Activated gamma-delta T cell (primary cell): ENCODE measurements around the gene RPS19.
"Not testable (repeated sequence)": the region's sequence is repeated elsewhere in the genome, so short reads cannot be mapped to it uniquely, and the experiment has no call there.

Experiments used
- DNase-seq: peaks from one replicate; lab custom pipeline; 2025; lab: John Stamatoyannopoulos, UW

The RPS19 gene

GRCh38 chr19:41901707-41902360, 41.8 kb downstream of the RPS19 start:
- no peak for DNase-seq

GRCh38 chr19:41902594-41902993, 42.5 kb downstream of the RPS19 start:
- DNase-seq = no peak

- no peak for DNase-seq
Observed at GRCh38 chr19:41903193-41903953, 43.3 kb downstream of the RPS19 start.

- no peak for DNase-seq
Observed at GRCh38 chr19:41904118-41904870, 44.2 kb downstream of the RPS19 start.

- no peak for DNase-seq
Observed at GRCh38 chr19:41905273-41906002, 45.4 kb downstream of the RPS19 start.

GRCh38 chr19:41906271-41906670, 46.2 kb downstream of the RPS19 start:
- no peak for DNase-seq

GRCh38 chr19:41906916-41907680, 47.0 kb downstream of the RPS19 start:
- DNase-seq = no peak

- no peak for DNase-seq
Observed at GRCh38 chr19:41907994-41908615, 48.0 kb downstream of the RPS19 start.

GRCh38 chr19:41908724-41909464, 48.8 kb downstream of the RPS19 start:
- DNase-seq = no peak

GRCh38 chr19:41909706-41910105, 49.7 kb downstream of the RPS19 start:
- no peak for DNase-seq

- no peak for DNase-seq
Observed at GRCh38 chr19:41910240-41910991, 50.4 kb downstream of the RPS19 start.

- DNase-seq = no peak
Observed at GRCh38 chr19:41910992-41911888, 51.2 kb downstream of the RPS19 start.

GRCh38 chr19:41911889-41912731, 52.1 kb downstream of the RPS19 start:
- no peak for DNase-seq

- no peak for DNase-seq
Observed at GRCh38 chr19:41912899-41913537, 53.0 kb downstream of the RPS19 start.

GRCh38 chr19:41913538-41914423, 53.7 kb downstream of the RPS19 start:
- DNase-seq = no peak

- DNase-seq = not testable (repeated sequence)
Observed at GRCh38 chr19:41914424-41914834, 54.4 kb downstream of the RPS19 start.
